Fibroblast of pulmonary artery (primary cell): ENCODE measurements around the gene TM9SF2.
"Not testable (repeated sequence)": the region's sequence is repeated elsewhere in the genome, so short reads cannot be mapped to it uniquely, and the experiment has no call there.

Experiments
- DNase-seq: peaks from one replicate; pipeline ENCODE4 v3.0.0-alpha.2; 2010; ENCODE audit warnings: low read depth
- H3K4me3 ChIP-seq: replicated peaks from 2 replicates; pipeline ENCODE4 v1.5.1; 2011; ENCODE audit warnings: low read depth, mild to moderate bottlenecking, control low read depth, low read length, moderate library complexity
- CTCF ChIP-seq: IDR thresholded peaks from 2 replicates; pipeline ENCODE4 v1.5.1; 2011; ENCODE audit warnings: mild to moderate bottlenecking, control low read depth, low read length, inconsistent platforms; ENCODE audit errors: missing control alignments

Gene TM9SF2

GRCh38 chr13:99476648-99477047, 24.6 kb upstream of the TM9SF2 start:
- H3K4me3 ChIP-seq: no peak overlapping the region
- TF ChIP-seq CTCF: no peak
- no peak for DNase-seq

- no peak overlapping the region for H3K4me3 ChIP-seq
- DNase-seq: no peak
- no peak for TF ChIP-seq CTCF
These were observed 23.8 kb upstream of the TM9SF2 start for GRCh38 chr13:99477493-99477892.

- no peak for DNase-seq
- H3K4me3 ChIP-seq: no peak overlapping the region
These were observed 19.9 kb upstream of the TM9SF2 start for GRCh38 chr13:99481366-99481765.

GRCh38 chr13:99484473-99484872, 16.8 kb upstream of the TM9SF2 start:
- no peak for TF ChIP-seq CTCF
- peak; percentile 77 for DNase-seq
- no peak overlapping the region for H3K4me3 ChIP-seq

More at GRCh38 chr13:99481366-99481765, 19.9 kb upstream of the TM9SF2 start:
- TF ChIP-seq CTCF: no peak

- H3K4me3 ChIP-seq: no peak overlapping the region
- DNase-seq: no peak
- no peak for TF ChIP-seq CTCF
These were observed 14.3 kb upstream of the TM9SF2 start for GRCh38 chr13:99486996-99487395.

GRCh38 chr13:99489028-99489427, 12.2 kb upstream of the TM9SF2 start:
- no peak overlapping the region for H3K4me3 ChIP-seq
- no peak for TF ChIP-seq CTCF
- DNase-seq: no peak

GRCh38 chr13:99491750-99492149, 9.5 kb upstream of the TM9SF2 start:
- H3K4me3 ChIP-seq, DNase-seq: not testable (repeated sequence)
